Testis (tissue), 2 donors: ENCODE measurements around the gene DHRS7B.

ENCODE experiments used
- CTCF ChIP-seq, 3 experiments: fragments of 450-650 bp in 2 of 3; fragments of 200-600 bp in 1 of 3; sonication (generic) in 1 of 3; IDR thresholded peaks; one replicate each; pipeline ENCODE4 v1.5.1; 2016 to 2019; ENCODE audit warnings: antibody characterized with exemption in 3 of 3, mild to moderate bottlenecking in 2 of 3, moderate library complexity in 1 of 3
- POLR2A ChIP-seq: fragments of 450-650 bp; IDR thresholded peaks from one replicate; pipeline ENCODE4 v1.6.1; 2017; ENCODE audit warnings: antibody characterized with exemption, mild to moderate bottlenecking, moderate library complexity

- TF ChIP-seq CTCF (IDR thresholded peaks at IDR 0.05) (no peak), POLR2A (no peak)
These were observed 29.9 kb upstream of the DHRS7B start for GRCh38 chr17:21096874-21097273.
